ENCODE measurements around the gene CDKAL1.
"Not testable (repeated sequence)": the region's sequence is repeated elsewhere in the genome, so short reads cannot be mapped to it uniquely, and the experiment has no call there.

CDKAL1 gene

GRCh38 chr6:20751293-20751935 lies 217.2 kb downstream of the CDKAL1 start:
- no peak for DNase-seq

GRCh38 chr6:20755631-20756030 lies 221.4 kb downstream of the CDKAL1 start:
- no peak for DNase-seq

- DNase-seq, result not testable (repeated sequence)
These were observed 222.4 kb downstream of the CDKAL1 start for GRCh38 chr6:20756584-20757147.

- no peak for DNase-seq
These were observed 223.5 kb downstream of the CDKAL1 start for GRCh38 chr6:20757761-20758160.

GRCh38 chr6:20763296-20763695 lies 229.0 kb downstream of the CDKAL1 start:
- DNase-seq, result no peak

GRCh38 chr6:20769631-20770030 lies 235.4 kb downstream of the CDKAL1 start:
- DNase-seq, result no peak

- DNase-seq, result no peak
These were observed 236.5 kb downstream of the CDKAL1 start for GRCh38 chr6:20770773-20771172.

- DNase-seq, result no peak
These were observed 237.2 kb downstream of the CDKAL1 start for GRCh38 chr6:20771409-20771808.

- no peak for DNase-seq
These were observed 239.6 kb downstream of the CDKAL1 start for GRCh38 chr6:20773822-20774221.

GRCh38 chr6:20775981-20776380 lies 241.7 kb downstream of the CDKAL1 start:
- no peak for DNase-seq

- DNase-seq, result no peak
These were observed 243.5 kb downstream of the CDKAL1 start for GRCh38 chr6:20777801-20778200.

- no peak for DNase-seq
These were observed 244.2 kb downstream of the CDKAL1 start for GRCh38 chr6:20778459-20778858.

- no peak for DNase-seq
These were observed 244.7 kb downstream of the CDKAL1 start for GRCh38 chr6:20778912-20779311.

- no peak for DNase-seq
These were observed 254.9 kb downstream of the CDKAL1 start for GRCh38 chr6:20789162-20789561.

- DNase-seq, result no peak
These were observed 256.0 kb downstream of the CDKAL1 start for GRCh38 chr6:20790032-20790791.

- no peak for DNase-seq
These were observed 256.8 kb downstream of the CDKAL1 start for GRCh38 chr6:20791074-20791473.

GRCh38 chr6:20791944-20792343 lies 257.7 kb downstream of the CDKAL1 start:
- DNase-seq, result no peak

- DNase-seq, result no peak
These were observed 258.9 kb downstream of the CDKAL1 start for GRCh38 chr6:20793174-20793573.

GRCh38 chr6:20797597-20797996 lies 263.3 kb downstream of the CDKAL1 start:
- no peak for DNase-seq

GRCh38 chr6:20800229-20800628 lies 266.0 kb downstream of the CDKAL1 start:
- no peak for DNase-seq

- DNase-seq, result no peak
These were observed 266.4 kb downstream of the CDKAL1 start for GRCh38 chr6:20800653-20801052.

GRCh38 chr6:20801595-20801994 lies 267.3 kb downstream of the CDKAL1 start:
- DNase-seq, result no peak

- DNase-seq, result no peak
These were observed 268.3 kb downstream of the CDKAL1 start for GRCh38 chr6:20802596-20802995.

GRCh38 chr6:20805021-20805420 lies 270.8 kb downstream of the CDKAL1 start:
- no peak for DNase-seq
